HUES64 (cell line): ENCODE results near the gene EPHA3.

ENCODE experiments used
- H3K27ac ChIP-seq: 2 replicates; pipeline ENCODE4 v1.7.0; 2013; ENCODE audit warnings: low read depth, low read length, inconsistent platforms
- H3K27me3 ChIP-seq: 2 replicates; pipeline ENCODE4 v1.6.1; 2013; ENCODE audit warnings: mild to moderate bottlenecking, low read length; ENCODE audit not compliant: insufficient read depth
- H3K36me3 ChIP-seq: 2 replicates; pipeline ENCODE4 v1.6.1; 2013; ENCODE audit warnings: mild to moderate bottlenecking, low read length; ENCODE audit not compliant: insufficient read depth
- H3K4me1 ChIP-seq: 2 replicates; pipeline ENCODE4 v1.6.1; 2013; ENCODE audit warnings: mild to moderate bottlenecking, low read length, moderate library complexity; ENCODE audit not compliant: insufficient read depth
- H3K4me3 ChIP-seq: 2 replicates; pipeline ENCODE4 v1.5.1; 2013; ENCODE audit warnings: mild to moderate bottlenecking, low read length, moderate library complexity
- H3K9ac ChIP-seq: 2 replicates; pipeline ENCODE4 v1.6.1; 2013; ENCODE audit warnings: mild to moderate bottlenecking, low read depth, low read length
- H3K9me3 ChIP-seq: 2 replicates; pipeline ENCODE4 v1.6.1; 2013; ENCODE audit warnings: low read depth, low read length; ENCODE audit not compliant: insufficient read depth
- WGBS: fragments of 150-250, 120-280 bp; methylation state at CpG from one replicate; pipeline ENCODE4 v1.1.7; 2013; ENCODE audit warnings: missing lambda C conversion rate; 5-methylcytosine and 5-hydroxymethylcytosine counted together

The EPHA3 gene

GRCh38 chr3:89154416-89154815, 47.0 kb downstream of the EPHA3 start:
- H3K27me3 ChIP-seq, result no peaks in the 10 kb centered on the region
- no peak overlapping the region for H3K9ac ChIP-seq
- no peaks in the 10 kb centered on the region for H3K36me3 ChIP-seq
- no peaks in the 10 kb centered on the region for H3K9me3 ChIP-seq
- H3K4me3 ChIP-seq, result no peak overlapping the region
- H3K4me1 ChIP-seq, result no peaks in the 10 kb centered on the region
- no peak overlapping the region for H3K27ac ChIP-seq

GRCh38 chr3:89155811-89156210, 48.4 kb downstream of the EPHA3 start:
- Histone ChIP-seq H3K36me3 (no peaks in the 10 kb centered on the region), H3K4me1 (no peaks in the 10 kb centered on the region), H3K9me3 (no peaks in the 10 kb centered on the region), H3K27ac (no peak overlapping the region), H3K9ac (no peak overlapping the region), H3K27me3 (no peaks in the 10 kb centered on the region), H3K4me3 (no peak overlapping the region)
- WGBS, result 94% methylated on average over 6 of the region's 6 CpGs

- H3K4me3 ChIP-seq, result no peak overlapping the region
- no peaks in the 10 kb centered on the region for H3K36me3 ChIP-seq
- H3K9ac ChIP-seq, result no peak overlapping the region
- whole genome bisulfite sequencing, result 94% methylated on average over 3 of the region's 3 CpGs
- no peaks in the 10 kb centered on the region for H3K27me3 ChIP-seq
- H3K4me1 ChIP-seq, result 0 out of 2 replicates have a peak, but pooled peaks cover 4% of the 10 kb centered on the region
- H3K27ac ChIP-seq, result no peak overlapping the region
- H3K9me3 ChIP-seq, result no peaks in the 10 kb centered on the region
These were observed 50.2 kb downstream of the EPHA3 start for GRCh38 chr3:89157575-89157974.

- Histone ChIP-seq H3K27ac (no peak overlapping the region), H3K4me3 (no peak overlapping the region), H3K9ac (no peak overlapping the region), H3K4me1 (peaks cover 12% of the 10 kb centered on the region), H3K9me3 (no peaks in the 10 kb centered on the region), H3K27me3 (no peaks in the 10 kb centered on the region), H3K36me3 (no peaks in the 10 kb centered on the region)
- no CpG with 5 or more reads among the region's 2 CpGs for WGBS
These were observed 52.2 kb downstream of the EPHA3 start for GRCh38 chr3:89159605-89160004.

GRCh38 chr3:89164774-89165173, 57.4 kb downstream of the EPHA3 start:
- no peak overlapping the region for H3K9ac ChIP-seq
- H3K27me3 ChIP-seq, result no peaks in the 10 kb centered on the region
- H3K9me3 ChIP-seq, result no peaks in the 10 kb centered on the region
- no peak overlapping the region for H3K4me3 ChIP-seq
- peak overlapping the region; percentile 53; the same call in 1 of the 2 replicates for H3K27ac ChIP-seq
- H3K4me1 ChIP-seq, result peaks cover 36% of the 10 kb centered on the region
- no peaks in the 10 kb centered on the region for H3K36me3 ChIP-seq

GRCh38 chr3:89165636-89166263, 58.3 kb downstream of the EPHA3 start:
- peak overlapping the region; percentile 86 for H3K27ac ChIP-seq
- peaks cover 36% of the 10 kb centered on the region for H3K4me1 ChIP-seq
- peak overlapping the region; percentile 20; the same call in 1 of the 2 replicates for H3K4me3 ChIP-seq
- H3K9me3 ChIP-seq, result no peaks in the 10 kb centered on the region
- H3K27me3 ChIP-seq, result no peaks in the 10 kb centered on the region
- no peaks in the 10 kb centered on the region for H3K36me3 ChIP-seq
- no peak overlapping the region for H3K9ac ChIP-seq
- 24% methylated on average over 8 of the region's 9 CpGs for WGBS

GRCh38 chr3:89171687-89172545, 64.5 kb downstream of the EPHA3 start:
- no peaks in the 10 kb centered on the region for H3K27me3 ChIP-seq
- H3K9me3 ChIP-seq, result no peaks in the 10 kb centered on the region
- H3K4me3 ChIP-seq, result no peak overlapping the region
- H3K4me1 ChIP-seq, result peaks cover 34% of the 10 kb centered on the region
- 91% methylated on average over 5 of the region's 9 CpGs for WGBS
- H3K36me3 ChIP-seq, result no peaks in the 10 kb centered on the region
- no peak overlapping the region for H3K9ac ChIP-seq
- H3K27ac ChIP-seq, result peak overlapping the region; percentile 56; the same call in 1 of the 2 replicates

GRCh38 chr3:89173546-89173945, 66.1 kb downstream of the EPHA3 start:
- H3K9me3 ChIP-seq, result no peaks in the 10 kb centered on the region
- no peak overlapping the region for H3K9ac ChIP-seq
- no peak overlapping the region for H3K27ac ChIP-seq
- H3K36me3 ChIP-seq, result no peaks in the 10 kb centered on the region
- H3K4me3 ChIP-seq, result no peak overlapping the region
- H3K4me1 ChIP-seq, result peaks cover 31% of the 10 kb centered on the region
- H3K27me3 ChIP-seq, result no peaks in the 10 kb centered on the region

- 66% methylated on average over 3 of the region's 3 CpGs for WGBS
- H3K9ac ChIP-seq, result no peak overlapping the region
- H3K4me1 ChIP-seq, result peaks cover 33% of the 10 kb centered on the region
- no peaks in the 10 kb centered on the region for H3K9me3 ChIP-seq
- no peak overlapping the region for H3K4me3 ChIP-seq
- H3K27me3 ChIP-seq, result no peaks in the 10 kb centered on the region
- no peak overlapping the region for H3K27ac ChIP-seq
- H3K36me3 ChIP-seq, result no peaks in the 10 kb centered on the region
These were observed 72.1 kb downstream of the EPHA3 start for GRCh38 chr3:89179355-89180001.

GRCh38 chr3:89180334-89180733, 72.9 kb downstream of the EPHA3 start:
- Histone ChIP-seq H3K27me3 (no peaks in the 10 kb centered on the region), H3K9me3 (no peaks in the 10 kb centered on the region), H3K27ac (no peak overlapping the region), H3K4me1 (peaks cover 39% of the 10 kb centered on the region), H3K4me3 (no peak overlapping the region), H3K36me3 (no peaks in the 10 kb centered on the region), H3K9ac (no peak overlapping the region)
- 57% methylated on average over 1 of the region's 2 CpGs for WGBS

GRCh38 chr3:89182056-89182455, 74.6 kb downstream of the EPHA3 start:
- H3K9me3 ChIP-seq, result no peaks in the 10 kb centered on the region
- WGBS, result 92% methylated on average over 1 of the region's 1 CpG
- H3K27me3 ChIP-seq, result no peaks in the 10 kb centered on the region
- no peak overlapping the region for H3K9ac ChIP-seq
- no peaks in the 10 kb centered on the region for H3K36me3 ChIP-seq
- no peak overlapping the region for H3K27ac ChIP-seq
- H3K4me1 ChIP-seq, result peaks cover 43% of the 10 kb centered on the region
- no peak overlapping the region for H3K4me3 ChIP-seq
